Stimulated activated naive CD4-positive, alpha-beta T cell treated with Interleukin-2 at 50 U/mL for 16 hours (primary cell): ENCODE results near the gene SSBP4.

Source experiments
- DNase-seq: peaks from one replicate; lab custom pipeline; 2025; lab: John Stamatoyannopoulos, UW

Gene SSBP4

DNA sequence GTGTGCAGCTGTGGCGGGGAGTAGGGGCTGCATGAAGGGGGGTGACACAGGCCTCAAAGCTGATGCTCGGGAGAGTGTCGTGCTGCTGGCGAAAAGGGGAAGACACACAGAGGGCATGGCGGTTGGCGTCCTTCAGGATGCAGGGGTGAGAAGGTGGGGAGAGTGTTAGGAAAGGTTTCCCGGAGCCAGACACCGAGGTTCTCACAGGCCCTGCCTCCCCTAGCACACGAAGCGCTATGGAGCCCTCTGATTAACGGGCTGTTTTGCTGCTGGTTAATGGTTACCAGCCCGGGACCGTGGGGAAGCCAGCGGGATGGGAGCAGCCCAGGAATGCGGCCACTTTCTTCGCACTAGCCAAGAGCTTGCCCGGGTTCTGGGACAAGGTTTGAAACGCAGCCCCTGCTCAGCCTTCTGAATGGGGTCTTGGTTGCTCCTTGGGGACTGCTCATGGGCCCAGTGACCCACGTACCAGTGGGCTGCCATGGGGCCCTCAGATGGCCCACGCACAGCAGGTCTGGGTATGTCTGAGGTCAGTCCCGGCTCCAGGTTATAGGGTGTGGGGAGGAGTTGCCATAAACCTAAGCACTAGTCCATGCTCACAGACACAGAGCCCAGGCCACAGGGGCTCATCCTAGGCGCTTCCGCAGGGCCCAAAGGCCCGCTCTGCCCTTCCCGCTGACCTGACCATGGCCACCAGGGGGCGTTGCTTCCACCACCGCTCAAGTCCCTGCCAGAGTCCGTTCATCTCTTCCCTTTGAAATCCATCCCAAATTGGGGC is 50.1 kb downstream of the SSBP4 start:
- peak; percentile 58 for DNase-seq

DNA sequence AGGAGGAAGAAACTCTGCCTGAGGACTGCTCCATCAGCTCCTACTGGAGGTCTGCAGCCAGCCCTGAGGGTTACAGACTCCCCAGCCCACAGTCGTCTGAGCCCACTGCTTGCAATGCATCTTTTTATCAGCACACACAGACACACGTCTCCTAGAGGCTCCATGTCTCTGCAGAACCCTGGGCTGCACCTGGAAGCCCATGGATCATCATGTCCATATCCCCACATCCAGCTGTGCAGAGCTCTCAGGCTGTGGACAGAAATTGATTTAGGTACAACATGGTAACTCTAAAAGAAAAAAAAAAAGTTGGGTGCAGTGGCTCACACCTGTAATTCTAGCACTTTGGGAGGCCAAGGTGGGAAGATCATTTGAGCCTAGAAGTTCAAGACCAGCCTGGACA is 51.6 kb downstream of the SSBP4 start:
- no peak for DNase-seq

- no peak for DNase-seq
Observed at GRCh38 chr19:18473003-18473705, 54.0 kb downstream of the SSBP4 start.

DNA sequence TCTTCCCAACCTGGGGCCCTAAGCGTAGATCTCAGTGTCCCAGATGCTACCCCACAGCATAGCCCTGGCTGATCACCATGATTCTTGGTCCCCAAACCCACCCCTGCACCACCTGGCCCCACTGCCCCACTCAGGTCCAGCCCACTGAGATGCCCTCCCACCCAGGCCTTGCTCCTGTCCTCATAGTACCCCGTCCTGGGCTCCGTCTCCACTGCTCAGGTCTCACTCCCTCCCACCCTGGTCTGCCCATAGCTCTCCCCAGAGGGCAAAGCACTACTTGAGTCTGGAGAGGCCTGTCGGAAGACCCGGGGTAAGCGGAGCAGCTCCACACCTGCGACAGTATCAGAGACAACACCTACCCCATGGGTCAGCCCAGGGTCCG is 54.5 kb downstream of the SSBP4 start:
- DNase-seq, result no peak

GRCh38 chr19:18474366-18474887 is 55.2 kb downstream of the SSBP4 start:
- no peak for DNase-seq

DNA sequence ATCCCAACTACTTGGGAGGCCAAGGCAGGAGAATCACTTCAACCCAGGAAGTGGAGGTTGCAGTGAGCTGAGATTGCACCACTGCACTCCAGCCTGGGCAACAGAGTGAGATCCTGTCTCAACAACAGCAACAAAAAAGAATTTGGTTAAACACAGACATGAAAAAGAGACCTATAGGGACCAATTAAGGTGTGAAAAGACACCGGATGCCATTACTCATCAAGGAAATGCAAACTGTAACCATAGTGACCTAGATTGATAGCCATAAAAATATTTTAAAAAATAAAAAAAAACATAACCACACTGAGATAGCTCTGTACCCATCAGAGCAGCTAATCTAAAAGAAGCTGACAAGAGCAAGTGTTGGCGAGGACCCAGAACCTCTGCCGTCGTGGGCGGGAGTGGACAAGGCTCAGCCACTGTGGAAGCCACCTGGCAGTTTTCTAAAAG is 55.8 kb downstream of the SSBP4 start:
- no peak for DNase-seq

GRCh38 chr19:18475762-18476331 is 56.6 kb downstream of the SSBP4 start:
- DNase-seq, result no peak

DNA sequence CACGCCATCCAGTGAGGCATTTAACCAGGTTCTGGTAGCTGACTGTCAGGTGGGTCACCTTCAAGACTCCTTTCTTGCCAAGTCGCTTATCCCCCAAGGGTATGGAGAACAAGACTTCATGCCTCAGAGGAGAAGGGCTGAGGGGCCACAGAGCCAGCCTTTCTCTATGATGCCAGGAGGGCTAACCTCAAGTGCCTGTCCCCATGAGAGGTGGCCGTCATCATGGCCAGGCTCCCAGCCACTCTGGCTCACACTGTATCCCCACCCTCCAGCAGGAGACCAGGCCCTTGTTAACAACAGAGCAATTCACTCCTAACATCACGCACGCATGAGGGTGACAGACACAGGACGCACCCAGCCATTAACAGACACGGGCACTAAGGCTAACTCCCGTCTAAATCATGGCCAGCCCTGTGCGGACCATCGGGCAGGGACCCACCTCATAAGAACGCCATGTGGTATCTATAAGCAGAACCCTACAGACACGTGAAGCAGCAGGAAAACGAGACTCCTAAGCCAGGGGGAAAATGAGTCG is 57.4 kb downstream of the SSBP4 start:
- no peak for DNase-seq

- no peak for DNase-seq
Observed at GRCh38 chr19:18477042-18477779, 58.0 kb downstream of the SSBP4 start.

DNA sequence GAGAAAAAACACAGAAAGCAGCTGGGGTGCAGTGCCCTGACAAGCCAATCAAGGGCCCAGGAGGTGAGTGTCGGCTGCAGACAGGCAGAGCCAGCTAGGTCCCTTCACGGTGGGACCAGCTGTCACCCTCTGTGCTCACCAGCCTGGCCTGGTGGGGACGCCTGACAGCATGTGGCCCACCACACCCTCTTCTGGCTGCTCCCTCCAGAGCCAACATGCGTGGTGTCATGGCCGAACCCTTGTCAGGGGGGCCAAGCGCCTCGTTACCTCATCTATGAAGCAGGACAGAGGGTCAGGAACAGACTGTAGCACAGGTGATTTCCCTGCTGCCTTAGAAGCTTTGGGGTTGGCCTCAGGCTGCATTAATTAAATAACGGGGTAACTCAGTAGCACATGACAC is 58.8 kb downstream of the SSBP4 start:
- no peak for DNase-seq

DNA sequence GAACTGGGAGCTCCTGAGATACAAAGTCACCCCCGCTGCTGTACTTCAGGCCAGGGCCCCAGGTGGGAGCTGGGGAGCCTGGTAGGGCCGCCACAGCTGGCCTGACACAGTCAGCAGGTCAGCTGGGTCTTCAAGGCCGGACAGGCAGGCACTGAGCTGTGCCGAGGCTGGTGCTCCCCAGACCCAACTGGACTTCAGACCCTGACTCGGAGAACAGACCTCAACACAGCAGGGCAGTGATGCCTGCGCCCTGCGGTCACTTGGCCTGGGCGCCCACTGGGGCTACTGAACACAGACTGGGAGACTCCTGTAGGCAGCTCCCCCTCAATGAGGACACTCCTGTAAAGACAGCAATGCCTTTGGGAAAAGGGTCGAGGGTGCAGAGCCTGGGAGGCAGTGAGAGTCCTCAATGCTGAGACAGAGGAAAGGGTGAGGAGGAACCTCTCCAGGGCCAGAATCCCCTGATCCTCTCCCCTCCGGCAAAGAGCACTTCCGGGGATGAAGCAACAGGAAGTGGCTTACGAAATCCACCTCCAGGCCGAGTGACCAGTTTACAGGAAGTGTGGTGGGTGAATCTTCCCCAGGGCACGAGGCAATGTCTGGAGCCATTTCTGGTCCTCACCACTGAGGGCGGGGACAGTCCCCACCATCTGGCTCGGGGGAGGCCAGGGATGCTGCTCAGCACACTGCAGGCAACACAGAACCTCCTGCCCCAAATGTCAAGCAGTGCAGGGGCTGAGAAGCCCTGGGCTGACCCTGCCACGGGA is 59.5 kb downstream of the SSBP4 start:
- DNase-seq, result peak; percentile 58

DNA sequence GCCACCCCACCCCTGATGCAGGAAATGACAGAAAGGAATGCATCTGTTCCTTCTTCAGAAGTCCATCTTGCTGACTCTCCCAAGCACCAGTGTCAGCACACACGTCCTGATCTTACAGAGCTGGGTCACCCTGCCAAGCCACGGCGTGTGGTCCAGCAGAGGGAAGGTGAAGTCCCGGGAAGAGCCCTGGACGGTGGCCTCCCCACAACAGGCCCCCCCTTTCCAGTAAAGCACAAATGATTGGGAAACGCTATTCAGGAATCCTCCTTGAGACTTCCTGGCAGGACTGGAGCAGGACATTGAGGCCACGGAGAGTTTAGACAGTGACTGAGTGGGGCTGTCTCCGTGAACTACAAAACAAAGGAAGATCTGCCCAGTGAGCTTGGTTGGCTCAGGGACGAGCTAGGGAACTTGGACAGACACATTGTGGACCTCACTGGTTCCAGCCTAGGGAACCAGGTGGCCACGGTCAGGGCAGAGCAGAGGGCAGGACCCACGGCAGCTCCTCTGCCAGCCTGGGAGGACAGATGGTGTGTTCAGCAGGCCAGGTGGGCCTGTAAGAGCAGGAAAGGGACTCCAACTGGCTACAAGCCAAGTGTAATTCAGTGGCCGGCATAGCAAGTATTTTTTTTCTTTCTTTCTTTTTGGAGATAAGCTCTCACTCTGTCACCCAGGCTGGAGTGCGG is 61.0 kb downstream of the SSBP4 start:
- no peak for DNase-seq

GRCh38 chr19:18481505-18482222 is 62.5 kb downstream of the SSBP4 start:
- no peak for DNase-seq

- DNase-seq, result no peak
Observed at GRCh38 chr19:18483119-18483890, 64.1 kb downstream of the SSBP4 start.
